OCI-LY7 (cell line): Measurements from ENCODE around the gene CENPA. TPM values are rescaled to one million over a fixed set of nuclear protein-coding genes. Genes with fewer than 3 reads are reported as not detected.
"Not testable (repeated sequence)": the region's sequence is repeated elsewhere in the genome, so short reads cannot be mapped to it uniquely, and the experiment has no call there.

Source experiments
- BruUV-seq: library from RNA; stranded (reverse); fragments of 400-500 nt; replicated peaks from 2 replicates; lab custom pipeline; 2021; lab: Mats Ljungman, UMichigan
- CTCF ChIA-PET: fragments of 300-600 bp; sonication (Branson Sonifier 250); formaldehyde crosslinking; loops from one replicate; lab custom pipeline; 2022; ENCODE audit warnings: antibody characterized with exemption; ENCODE audit not compliant: unreplicated experiment; lab: Charles Lee
- POLR2A ChIA-PET: fragments of 300-600 bp; sonication (Branson Sonifier 250); formaldehyde crosslinking; loops from one replicate; lab custom pipeline; 2022; ENCODE audit warnings: antibody characterized with exemption; lab: Charles Lee
- DNase-seq: peaks from one replicate; pipeline ENCODE4 v3.0.0-alpha.2; 2015; ENCODE audit warnings: low spot score
- H2AFZ ChIP-seq: fragments of 200-600 bp; sonication (generic), shearing (Covaris generic); 2 replicates; pipeline ENCODE4 v1.6.1; 2014; ENCODE audit warnings: mild to moderate bottlenecking, antibody characterized with exemption, low read length, moderate library complexity
- H3K27ac ChIP-seq: fragments of 200-600 bp; sonication (generic); 2 replicates; pipeline ENCODE4 v1.5.1; 2014; ENCODE audit warnings: mixed run types, low read depth, mild to moderate bottlenecking, moderate library complexity, low read length, inconsistent platforms; ENCODE audit not compliant: poor library complexity, severe bottlenecking
- H3K36me3 ChIP-seq: fragments of 200-600 bp; sonication (generic); 2 replicates; pipeline ENCODE4 v1.6.1; 2014; ENCODE audit warnings: mild to moderate bottlenecking, antibody characterized with exemption, low read length, moderate library complexity, mixed read lengths; ENCODE audit not compliant: insufficient read depth
- H3K4me1 ChIP-seq: fragments of 200-600 bp; sonication (generic); 2 replicates; pipeline ENCODE4 v1.5.1; 2014; ENCODE audit warnings: mild to moderate bottlenecking, low read length; ENCODE audit not compliant: insufficient read depth, poor library complexity, severe bottlenecking
- H3K4me2 ChIP-seq: fragments of 200-600 bp; sonication (generic); 2 replicates; pipeline ENCODE4 v1.6.1; 2014; ENCODE audit warnings: mild to moderate bottlenecking, low read length
- H3K4me3 ChIP-seq: fragments of 200-600 bp; sonication (generic); 2 replicates; pipeline ENCODE4 v1.5.1; 2014; ENCODE audit warnings: mild to moderate bottlenecking, low read depth, low read length; ENCODE audit not compliant: poor library complexity, severe bottlenecking
- H3K79me2 ChIP-seq: fragments of 200-600 bp; sonication (generic); 2 replicates; pipeline ENCODE4 v1.6.1; 2016; ENCODE audit warnings: low read depth, mild to moderate bottlenecking, low read length, moderate library complexity, mixed read lengths; ENCODE audit not compliant: insufficient read depth
- H3K9me2 ChIP-seq: fragments of 200-600 bp; sonication (generic); 2 replicates; pipeline ENCODE4 v1.6.1; 2016; ENCODE audit warnings: mild to moderate bottlenecking, low read length, mixed read lengths; ENCODE audit not compliant: insufficient read depth
- H3K9me3 ChIP-seq: fragments of 200-600 bp; sonication (generic); 2 replicates; pipeline ENCODE4 v1.6.1; 2014; ENCODE audit warnings: mild to moderate bottlenecking, mixed run types, low read length, mixed read lengths
- H4K20me1 ChIP-seq: fragments of 200-600 bp; sonication (generic); 2 replicates; pipeline ENCODE4 v1.6.1; 2014; ENCODE audit warnings: mild to moderate bottlenecking, antibody characterized with exemption, low read length, moderate library complexity, mixed read lengths; ENCODE audit not compliant: insufficient read depth
- EZH2phosphoT487 ChIP-seq: fragments of 200-600 bp; sonication (generic); IDR thresholded peaks from 2 replicates; pipeline ENCODE4 v1.6.1; 2018; ENCODE audit warnings: low read depth, borderline replicate concordance, mild to moderate bottlenecking, mixed run types, antibody characterized with exemption, low read length, moderate library complexity, mixed read lengths
- intact Hi-C: fragments of 100-400 bp; cut with micrococcal nuclease; formaldehyde crosslinking; loops from one replicate; pipeline ENCODE4 v1.10.0; 2022; ENCODE audit not compliant: unreplicated experiment
- total RNA-seq, 2 experiments: library from RNA; depleted of rRNA in 1 of 2; stranded (reverse); fragments of >200 nt in 1 of 2; shearing (Covaris generic) in 1 of 2; gene quantifications; 2 replicates each; pipeline ENCODE4 v1.2.3, GENCODE V29; 2014 to 2022
- TF ChIP-seq, protein P1 (sequence below): fragments of 200-600 bp; sonication (generic); conservative IDR thresholded peaks from 2 replicates; pipeline ENCODE4 v1.5.1; 2014; ENCODE audit warnings: mild to moderate bottlenecking, antibody characterized with exemption, low read length, moderate library complexity, mixed read lengths

CENPA gene
- total RNA-seq, 2 experiments from 2014 or later: 48.2 to 63.6 TPM

DNA sequence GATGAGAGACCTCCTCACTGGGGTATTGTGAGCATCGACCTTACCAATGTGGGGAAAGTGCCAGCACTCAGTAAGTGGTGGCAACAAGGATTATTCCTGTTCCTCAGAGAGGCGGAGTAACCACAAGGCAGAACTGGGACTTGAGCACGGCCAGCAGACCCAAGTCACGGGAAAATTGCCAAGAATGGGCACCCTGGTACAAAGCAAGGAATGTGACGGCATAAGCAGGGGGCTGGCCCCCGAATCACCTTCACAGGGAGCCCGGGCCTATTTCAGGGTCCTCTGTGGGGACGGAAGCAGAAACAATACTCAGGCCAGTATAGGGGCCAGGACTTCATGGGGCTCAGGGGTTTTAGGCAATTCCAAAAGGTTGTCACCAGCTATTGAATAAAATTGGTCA is 25.4 kb downstream of the CENPA start:
- H3K36me3 ChIP-seq: no peaks in the 10 kb centered on the region
- ChIA-PET CTCF (no interaction called here), POLR2A (no interaction called here)
- no peak overlapping the region for H2AFZ ChIP-seq
- H3K4me3 ChIP-seq: no peak overlapping the region
- no peaks in the 10 kb centered on the region for H4K20me1 ChIP-seq
- H3K9me2 ChIP-seq: no peaks in the 10 kb centered on the region
- TF ChIP-seq EZH2phosphoT487: no peak
- TF ChIP-seq, protein P1, sequence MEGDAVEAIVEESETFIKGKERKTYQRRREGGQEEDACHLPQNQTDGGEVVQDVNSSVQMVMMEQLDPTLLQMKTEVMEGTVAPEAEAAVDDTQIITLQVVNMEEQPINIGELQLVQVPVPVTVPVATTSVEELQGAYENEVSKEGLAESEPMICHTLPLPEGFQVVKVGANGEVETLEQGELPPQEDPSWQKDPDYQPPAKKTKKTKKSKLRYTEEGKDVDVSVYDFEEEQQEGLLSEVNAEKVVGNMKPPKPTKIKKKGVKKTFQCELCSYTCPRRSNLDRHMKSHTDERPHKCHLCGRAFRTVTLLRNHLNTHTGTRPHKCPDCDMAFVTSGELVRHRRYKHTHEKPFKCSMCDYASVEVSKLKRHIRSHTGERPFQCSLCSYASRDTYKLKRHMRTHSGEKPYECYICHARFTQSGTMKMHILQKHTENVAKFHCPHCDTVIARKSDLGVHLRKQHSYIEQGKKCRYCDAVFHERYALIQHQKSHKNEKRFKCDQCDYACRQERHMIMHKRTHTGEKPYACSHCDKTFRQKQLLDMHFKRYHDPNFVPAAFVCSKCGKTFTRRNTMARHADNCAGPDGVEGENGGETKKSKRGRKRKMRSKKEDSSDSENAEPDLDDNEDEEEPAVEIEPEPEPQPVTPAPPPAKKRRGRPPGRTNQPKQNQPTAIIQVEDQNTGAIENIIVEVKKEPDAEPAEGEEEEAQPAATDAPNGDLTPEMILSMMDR: no peak
- H3K4me2 ChIP-seq: no peak overlapping the region
- H3K4me1 ChIP-seq: no peaks in the 10 kb centered on the region
- intact Hi-C loops: no loop called here
- no peaks in the 10 kb centered on the region for H3K79me2 ChIP-seq
- BruUV-seq: no TSS peak
- no peaks in the 10 kb centered on the region for H3K9me3 ChIP-seq
- no peak for DNase-seq
- no peak overlapping the region for H3K27ac ChIP-seq

DNA sequence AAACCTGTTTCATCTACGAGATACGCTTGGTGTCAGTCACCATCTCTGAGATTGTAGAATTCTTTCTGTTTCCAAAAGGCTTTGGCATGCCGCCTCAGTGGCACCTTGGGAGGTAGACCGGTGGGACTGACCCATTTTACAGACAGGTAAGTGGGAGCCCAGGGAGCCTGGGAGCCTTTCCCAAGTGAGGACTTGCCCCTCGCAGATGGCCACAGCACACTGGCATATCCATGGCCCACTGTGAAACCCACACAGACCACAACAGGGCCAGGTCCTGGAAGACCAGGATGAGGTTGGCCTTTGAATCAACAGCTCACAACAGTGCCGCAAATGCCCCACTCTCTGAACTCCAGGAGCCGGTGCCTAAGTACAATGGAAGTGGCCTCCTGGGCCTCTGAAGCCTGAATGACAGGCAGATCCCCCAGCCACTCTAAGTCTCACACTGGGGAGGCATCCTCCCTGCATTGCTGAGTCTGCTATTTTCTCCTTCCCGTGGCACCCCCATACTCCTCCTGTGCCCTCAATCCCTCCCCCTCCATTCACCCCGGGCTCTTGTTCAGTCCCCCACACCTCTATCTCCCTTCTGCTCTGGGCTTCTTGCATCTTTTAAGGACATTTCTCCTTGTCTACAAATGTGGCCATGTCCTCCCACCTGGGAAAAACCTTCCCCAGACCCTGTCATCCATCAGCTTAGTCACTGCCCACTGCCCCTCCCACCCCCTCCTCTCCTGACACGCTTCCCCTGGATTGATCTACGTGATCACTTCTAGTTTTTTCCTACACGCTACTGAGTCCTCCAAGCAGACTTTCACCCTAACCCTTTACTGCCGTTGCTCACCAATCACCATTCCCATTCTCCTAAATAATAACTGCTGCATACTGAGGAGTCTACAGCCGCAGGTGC is 26.2 kb downstream of the CENPA start:
- H3K79me2 ChIP-seq: no peaks in the 10 kb centered on the region
- no peaks in the 10 kb centered on the region for H3K4me1 ChIP-seq
- H3K4me2 ChIP-seq: no peak overlapping the region
- H3K36me3 ChIP-seq: no peaks in the 10 kb centered on the region
- intact Hi-C loops: no loop called here
- CTCF ChIA-PET: no interaction called here
- H3K4me3 ChIP-seq: no peak overlapping the region
- no peak for DNase-seq
- no TSS peak for BruUV-seq
- no peaks in the 10 kb centered on the region for H3K9me3 ChIP-seq
- H3K9me2 ChIP-seq: no peaks in the 10 kb centered on the region
- POLR2A ChIA-PET: no interaction called here
- no peak overlapping the region for H3K27ac ChIP-seq
- no peaks in the 10 kb centered on the region for H4K20me1 ChIP-seq
- TF ChIP-seq EZH2phosphoT487: no peak
- TF ChIP-seq, protein P1: no peak
- H2AFZ ChIP-seq: no peak overlapping the region

DNA sequence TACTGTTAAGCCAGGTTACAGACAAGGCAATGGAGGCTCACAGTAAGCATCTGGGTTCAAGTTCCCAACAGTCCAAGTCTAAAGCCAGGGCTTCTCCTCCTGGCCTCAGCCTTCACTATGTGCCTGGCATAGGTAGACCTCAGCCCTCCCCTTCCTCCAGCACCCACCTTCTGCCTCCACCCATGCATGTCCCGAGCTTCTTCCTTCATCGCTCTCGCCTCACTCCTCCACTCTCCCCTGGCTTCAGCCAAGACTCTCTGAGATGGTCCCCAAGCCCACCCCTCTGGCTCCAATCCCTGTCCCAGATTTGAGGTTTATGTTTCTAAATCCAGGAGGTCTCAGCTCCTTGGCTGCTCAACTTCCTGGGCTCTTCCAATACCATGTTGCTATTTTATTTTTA is 26.9 kb downstream of the CENPA start:
- ChIA-PET CTCF (no interaction called here), POLR2A (no interaction called here)
- Histone ChIP-seq H3K4me2 (no peak overlapping the region), H3K36me3 (no peaks in the 10 kb centered on the region), H3K9me2 (no peaks in the 10 kb centered on the region), H3K4me3 (no peak overlapping the region), H3K9me3 (no peaks in the 10 kb centered on the region), H4K20me1 (no peaks in the 10 kb centered on the region), H3K27ac (no peak overlapping the region), H2AFZ (no peak overlapping the region), H3K79me2 (no peaks in the 10 kb centered on the region), H3K4me1 (no peaks in the 10 kb centered on the region)
- no peak for TF ChIP-seq EZH2phosphoT487
- TF ChIP-seq, protein P1: no peak
- intact Hi-C loops: no loop called here
- no TSS peak for BruUV-seq
- no peak for DNase-seq

DNA sequence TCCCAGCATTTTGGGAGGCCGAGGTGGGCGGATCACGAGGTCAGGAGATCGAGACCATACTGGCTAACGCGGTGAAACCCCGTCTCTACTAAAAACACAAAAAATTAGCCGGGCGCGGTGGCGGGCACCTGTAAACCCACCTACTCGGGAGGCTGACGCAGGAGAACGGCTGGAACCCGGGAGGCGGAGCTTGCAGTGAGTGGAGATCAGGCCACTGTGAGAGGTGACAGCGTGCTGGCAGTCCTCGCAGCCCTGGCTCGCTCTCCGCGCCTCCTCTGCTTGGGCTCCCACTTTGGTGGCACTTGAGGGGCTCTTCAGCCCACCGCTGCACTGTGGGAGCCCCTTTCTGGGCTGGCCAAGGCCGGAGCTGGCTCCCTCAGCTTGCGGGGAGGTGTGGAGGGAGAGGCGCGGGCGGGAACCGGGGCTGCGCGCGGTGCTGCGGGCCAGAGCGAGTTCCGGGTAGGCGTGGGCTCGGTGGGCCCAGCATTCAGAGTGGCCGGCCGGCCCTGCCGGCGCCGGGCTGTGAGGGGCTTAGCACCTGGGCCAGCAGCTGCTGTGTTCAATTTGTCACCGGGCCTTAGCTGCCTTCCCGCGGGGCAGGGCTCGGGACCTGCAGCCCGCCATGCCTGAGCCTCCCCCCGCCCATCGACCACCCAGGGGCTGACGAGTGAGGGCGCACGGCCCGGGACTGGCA is 28.4 kb downstream of the CENPA start:
- H4K20me1 ChIP-seq, H3K9me3 ChIP-seq, H3K27ac ChIP-seq, intact Hi-C loops, H2AFZ ChIP-seq, CTCF ChIA-PET, H3K9me2 ChIP-seq, H3K36me3 ChIP-seq, H3K4me1 ChIP-seq, H3K4me3 ChIP-seq, H3K4me2 ChIP-seq, H3K79me2 ChIP-seq, DNase-seq, POLR2A ChIA-PET, BruUV-seq: not testable (repeated sequence)
